ENCODE measurements around the gene ARPC2.

Gene ARPC2

GRCh38 chr2:218293715-218294429, 76.9 kb downstream of the ARPC2 start:
- TF ChIP-seq, protein P1, sequence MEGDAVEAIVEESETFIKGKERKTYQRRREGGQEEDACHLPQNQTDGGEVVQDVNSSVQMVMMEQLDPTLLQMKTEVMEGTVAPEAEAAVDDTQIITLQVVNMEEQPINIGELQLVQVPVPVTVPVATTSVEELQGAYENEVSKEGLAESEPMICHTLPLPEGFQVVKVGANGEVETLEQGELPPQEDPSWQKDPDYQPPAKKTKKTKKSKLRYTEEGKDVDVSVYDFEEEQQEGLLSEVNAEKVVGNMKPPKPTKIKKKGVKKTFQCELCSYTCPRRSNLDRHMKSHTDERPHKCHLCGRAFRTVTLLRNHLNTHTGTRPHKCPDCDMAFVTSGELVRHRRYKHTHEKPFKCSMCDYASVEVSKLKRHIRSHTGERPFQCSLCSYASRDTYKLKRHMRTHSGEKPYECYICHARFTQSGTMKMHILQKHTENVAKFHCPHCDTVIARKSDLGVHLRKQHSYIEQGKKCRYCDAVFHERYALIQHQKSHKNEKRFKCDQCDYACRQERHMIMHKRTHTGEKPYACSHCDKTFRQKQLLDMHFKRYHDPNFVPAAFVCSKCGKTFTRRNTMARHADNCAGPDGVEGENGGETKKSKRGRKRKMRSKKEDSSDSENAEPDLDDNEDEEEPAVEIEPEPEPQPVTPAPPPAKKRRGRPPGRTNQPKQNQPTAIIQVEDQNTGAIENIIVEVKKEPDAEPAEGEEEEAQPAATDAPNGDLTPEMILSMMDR (IDR thresholded peaks at IDR 0.05; ENCODE audit: control extremely low read depth, extremely low read depth, low read depth, missing control alignments) = no peak
- ChIA-PET CTCF (interaction anchor here (0.9 to 5.0 kb wide), 6 partner anchors 8 to 100 kb away, joined by 3 to 37 read pairs (median 4); partner anchors contain the start of gene CATIP), POLR2A (no interaction called here)
- no peak for DNase-seq (ENCODE audit: extremely low spot score)

GRCh38 chr2:218294430-218295022, 77.5 kb downstream of the ARPC2 start:
- DNase-seq (ENCODE audit: extremely low spot score) = no peak
- ChIA-PET POLR2A (no interaction called here), CTCF (interaction anchor here (1.2 to 4.1 kb wide), 4 partner anchors 7 to 62 kb away, joined by 3 to 22 read pairs (median 4); partner anchors contain the start of gene CATIP)
- TF ChIP-seq, protein P1 (IDR thresholded peaks at IDR 0.05; ENCODE audit: control extremely low read depth, extremely low read depth, low read depth, missing control alignments) = no peak

DNA sequence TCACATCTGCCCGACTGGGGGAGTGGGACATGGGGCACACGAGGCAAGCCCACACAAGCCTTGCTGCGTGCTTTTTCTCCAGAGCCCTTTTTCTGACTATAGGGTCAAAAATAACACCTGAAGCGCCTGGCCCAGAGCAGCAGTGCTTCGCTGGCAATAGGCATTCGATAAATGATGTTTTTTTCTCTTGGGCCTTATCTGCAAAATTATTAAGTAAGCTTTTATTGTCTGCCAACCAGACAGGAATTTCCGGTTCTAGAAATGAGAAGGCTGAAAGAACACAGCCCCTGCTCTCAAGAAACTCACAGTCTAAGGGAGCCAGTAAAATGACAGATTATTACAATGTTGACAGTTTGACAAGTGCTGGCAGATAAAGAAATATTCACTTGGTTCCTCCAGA, 78.0 kb downstream of the ARPC2 start:
- DNase-seq (ENCODE audit: extremely low spot score) = no peak
- ChIA-PET POLR2A (no interaction called here), CTCF (interaction anchor here (1.6 to 5.5 kb wide), 3 partner anchors 12 to 62 kb away, joined by 3 to 22 read pairs (median 14); partner anchors contain the start of gene CATIP)
- TF ChIP-seq, protein P1 (IDR thresholded peaks at IDR 0.05; ENCODE audit: control extremely low read depth, extremely low read depth, low read depth, missing control alignments) = no peak

DNA sequence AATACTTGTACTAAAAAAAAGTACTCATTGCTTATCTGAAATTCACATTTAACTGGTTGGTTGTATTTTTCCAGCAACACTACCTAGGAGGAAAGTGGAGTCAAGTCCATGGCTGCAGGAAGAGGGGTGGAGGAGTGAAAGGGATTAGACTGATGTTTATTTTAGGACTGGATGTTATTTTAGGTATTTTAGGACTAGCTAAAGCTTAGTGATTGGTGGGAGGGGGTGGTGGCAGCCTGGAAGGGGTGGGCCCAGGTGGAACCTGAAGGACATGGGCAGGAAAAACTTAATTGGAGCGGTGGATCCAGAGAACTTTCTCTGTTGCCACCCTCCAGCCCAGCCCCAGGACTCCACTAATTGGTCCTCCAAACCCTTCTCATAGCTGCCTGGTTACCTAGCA, 79.2 kb downstream of the ARPC2 start:
- no peak for DNase-seq (ENCODE audit: extremely low spot score)
- TF ChIP-seq, protein P1 (IDR thresholded peaks at IDR 0.05; ENCODE audit: control extremely low read depth, extremely low read depth, low read depth, missing control alignments) = no peak
- ChIA-PET CTCF (interaction anchor here (0.8 to 5.5 kb wide), 8 partner anchors 9 to 64 kb away, joined by 3 to 22 read pairs (median 4); partner anchors contain the start of gene CATIP), POLR2A (no interaction called here)

DNA sequence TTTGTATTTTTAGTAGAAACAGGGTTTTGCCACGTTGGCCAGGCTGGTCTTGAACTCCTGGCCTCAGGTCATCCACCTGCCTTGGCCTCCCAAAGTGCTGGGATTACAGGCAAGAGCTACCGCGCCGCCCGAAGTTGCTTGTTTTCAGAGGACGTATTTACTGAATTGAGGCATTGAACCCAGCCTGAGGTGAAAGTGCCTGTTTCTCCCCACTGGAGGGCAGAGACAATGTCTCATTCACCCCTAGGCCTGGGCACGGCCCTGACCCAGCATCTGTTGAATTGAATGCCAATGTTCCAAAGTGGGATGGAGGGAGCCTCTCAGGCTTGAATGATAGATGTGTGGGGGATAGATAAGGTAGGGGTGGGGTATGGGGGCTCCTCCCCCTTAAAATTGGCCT, 79.9 kb downstream of the ARPC2 start:
- TF ChIP-seq, protein P1 (IDR thresholded peaks at IDR 0.05; ENCODE audit: control extremely low read depth, extremely low read depth, low read depth, missing control alignments) = no peak
- DNase-seq (ENCODE audit: extremely low spot score) = no peak
- ChIA-PET CTCF (interaction anchor here (0.8 to 5.5 kb wide), 7 partner anchors 10 to 63 kb away, joined by 3 to 22 read pairs (median 5); partner anchors contain the start of gene CATIP), POLR2A (no interaction called here)

GRCh38 chr2:218298314-218298875, 81.4 kb downstream of the ARPC2 start:
- CTCF ChIA-PET = interaction anchor here (0.8 to 5.5 kb wide), 7 partner anchors 9 to 111 kb away, joined by 3 to 30 read pairs (median 4); partner anchors contain the start of gene CATIP
- TF ChIP-seq, protein P1 (IDR thresholded peaks at IDR 0.05; ENCODE audit: control extremely low read depth, extremely low read depth, low read depth, missing control alignments) = no peak
- POLR2A ChIA-PET = no interaction called here
- no peak for DNase-seq (ENCODE audit: extremely low spot score)

Measured in GM10248 (cell line).